Omental fat pad (tissue), 4 donors: Measurements from ENCODE around the gene SQSTM1. TPM values are rescaled to one million over a fixed set of nuclear protein-coding genes. Genes with fewer than 3 reads are reported as not detected.

Experiments
- ATAC-seq: fragments of 150-250 bp; one replicate; pipeline ENCODE4 v1.9.1; 2016; ENCODE audit warnings: mild to moderate bottlenecking, moderate library complexity; ENCODE audit not compliant: low FRiP score
- DNase-seq: peaks from one replicate; pipeline ENCODE4 v3.0.0-alpha.2; 2019; ENCODE audit warnings: low spot score
- total RNA-seq, 4 donors: library from RNA; depleted of rRNA; stranded (reverse); fragments of >200 nt; gene quantifications; one replicate each; pipeline ENCODE4 v1.1.0, GENCODE V29; 2016
- TF ChIP-seq, protein P1 (sequence below), 3 donors: fragments of 450-650 bp; IDR thresholded peaks; one replicate each; pipeline ENCODE4 v1.5.1; 2016 to 2017; ENCODE audit warnings: antibody characterized with exemption in 3 of 3, mild to moderate bottlenecking in 3 of 3, moderate library complexity in 2 of 3

Gene SQSTM1
- total RNA-seq, 4 donors from 2014 or later: 400 to 762 (median 566) TPM

DNA sequence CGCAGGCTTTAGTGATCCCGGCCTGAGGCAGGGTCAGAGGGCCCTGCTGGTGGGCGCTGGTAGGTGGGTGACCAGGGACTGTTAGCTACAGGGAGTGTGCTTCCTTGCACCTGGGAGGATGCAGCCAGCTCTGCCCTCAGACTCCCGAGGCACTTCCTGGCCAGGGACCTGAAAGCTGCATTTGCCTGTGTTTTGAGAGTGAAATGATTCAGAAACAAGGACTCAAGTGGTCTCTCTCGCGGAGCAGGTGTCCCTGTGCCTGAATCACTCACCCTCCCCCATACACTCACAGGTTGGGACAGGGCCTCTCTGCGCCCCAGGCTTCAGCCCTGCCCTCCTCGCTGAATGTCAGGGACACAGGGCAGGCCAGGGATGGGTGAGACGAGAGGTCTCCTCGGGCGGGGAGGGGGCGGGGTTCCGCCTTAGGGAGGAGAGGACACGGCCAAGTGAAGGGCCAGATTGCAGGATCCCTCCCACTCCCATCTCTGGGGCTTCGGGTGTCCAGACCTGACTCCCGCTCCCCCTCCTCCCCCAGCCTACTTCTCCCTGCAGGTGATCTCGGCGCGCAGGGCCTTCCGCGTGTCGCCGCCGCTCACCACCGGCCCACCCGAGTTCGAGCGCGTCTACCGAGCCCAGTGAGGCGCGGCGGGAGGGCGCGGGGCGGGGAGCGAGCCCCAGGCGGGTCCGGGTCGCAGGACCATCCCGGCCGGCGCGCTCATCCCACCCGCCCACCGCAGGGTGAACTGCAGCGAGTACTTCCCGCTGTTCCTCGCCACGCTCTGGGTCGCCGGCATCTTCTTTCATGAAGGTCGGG is 25.4 kb upstream of the SQSTM1 start:
- ATAC-seq: no peak
- TF ChIP-seq, protein P1, sequence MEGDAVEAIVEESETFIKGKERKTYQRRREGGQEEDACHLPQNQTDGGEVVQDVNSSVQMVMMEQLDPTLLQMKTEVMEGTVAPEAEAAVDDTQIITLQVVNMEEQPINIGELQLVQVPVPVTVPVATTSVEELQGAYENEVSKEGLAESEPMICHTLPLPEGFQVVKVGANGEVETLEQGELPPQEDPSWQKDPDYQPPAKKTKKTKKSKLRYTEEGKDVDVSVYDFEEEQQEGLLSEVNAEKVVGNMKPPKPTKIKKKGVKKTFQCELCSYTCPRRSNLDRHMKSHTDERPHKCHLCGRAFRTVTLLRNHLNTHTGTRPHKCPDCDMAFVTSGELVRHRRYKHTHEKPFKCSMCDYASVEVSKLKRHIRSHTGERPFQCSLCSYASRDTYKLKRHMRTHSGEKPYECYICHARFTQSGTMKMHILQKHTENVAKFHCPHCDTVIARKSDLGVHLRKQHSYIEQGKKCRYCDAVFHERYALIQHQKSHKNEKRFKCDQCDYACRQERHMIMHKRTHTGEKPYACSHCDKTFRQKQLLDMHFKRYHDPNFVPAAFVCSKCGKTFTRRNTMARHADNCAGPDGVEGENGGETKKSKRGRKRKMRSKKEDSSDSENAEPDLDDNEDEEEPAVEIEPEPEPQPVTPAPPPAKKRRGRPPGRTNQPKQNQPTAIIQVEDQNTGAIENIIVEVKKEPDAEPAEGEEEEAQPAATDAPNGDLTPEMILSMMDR (IDR thresholded peaks at IDR 0.05): no peak
- no peak for DNase-seq

DNA sequence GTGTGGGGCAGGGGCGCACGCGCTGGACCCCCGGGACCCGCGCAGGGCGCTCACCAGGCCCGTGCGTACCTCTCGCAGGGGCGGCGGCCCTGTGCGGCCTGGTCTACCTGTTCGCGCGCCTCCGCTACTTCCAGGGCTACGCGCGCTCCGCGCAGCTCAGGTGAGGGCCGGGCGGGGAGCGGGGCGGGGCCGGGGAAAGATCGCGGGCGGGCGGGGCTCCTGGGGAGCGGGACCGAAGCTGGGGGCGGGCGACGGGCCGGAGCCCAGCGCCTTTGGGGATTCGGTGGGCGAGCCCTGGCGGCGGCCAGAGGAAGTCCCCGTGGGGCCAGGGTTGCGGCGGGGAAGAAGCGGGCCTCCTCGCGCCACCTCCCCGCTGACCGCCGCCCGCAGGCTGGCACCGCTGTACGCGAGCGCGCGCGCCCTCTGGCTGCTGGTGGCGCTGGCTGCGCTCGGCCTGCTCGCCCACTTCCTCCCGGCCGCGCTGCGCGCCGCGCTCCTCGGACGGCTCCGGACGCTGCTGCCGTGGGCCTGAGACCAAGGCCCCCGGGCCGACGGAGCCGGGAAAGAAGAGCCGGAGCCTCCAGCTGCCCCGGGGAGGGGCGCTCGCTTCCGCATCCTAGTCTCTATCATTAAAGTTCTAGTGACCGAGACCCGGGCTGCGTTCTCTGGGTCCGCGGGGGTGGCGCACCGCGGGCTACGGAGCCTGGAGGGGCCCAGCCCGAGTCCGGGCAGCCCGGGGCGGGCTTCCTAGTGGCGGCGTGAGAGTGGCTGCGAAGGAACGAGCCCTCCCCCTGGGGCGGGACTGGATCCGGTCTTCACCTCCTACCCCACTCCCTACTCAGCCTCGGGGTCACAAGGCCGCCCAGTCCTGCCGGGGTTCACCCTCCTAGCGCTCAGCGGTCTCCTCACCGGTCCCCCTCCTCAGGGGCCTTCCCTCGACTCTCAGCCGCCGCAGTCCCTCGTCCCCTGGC is 24.6 kb upstream of the SQSTM1 start:
- TF ChIP-seq, protein P1 (IDR thresholded peaks at IDR 0.05): peak in 2 of 3 donors; percentile 18 to 72
- DNase-seq: no peak

DNA sequence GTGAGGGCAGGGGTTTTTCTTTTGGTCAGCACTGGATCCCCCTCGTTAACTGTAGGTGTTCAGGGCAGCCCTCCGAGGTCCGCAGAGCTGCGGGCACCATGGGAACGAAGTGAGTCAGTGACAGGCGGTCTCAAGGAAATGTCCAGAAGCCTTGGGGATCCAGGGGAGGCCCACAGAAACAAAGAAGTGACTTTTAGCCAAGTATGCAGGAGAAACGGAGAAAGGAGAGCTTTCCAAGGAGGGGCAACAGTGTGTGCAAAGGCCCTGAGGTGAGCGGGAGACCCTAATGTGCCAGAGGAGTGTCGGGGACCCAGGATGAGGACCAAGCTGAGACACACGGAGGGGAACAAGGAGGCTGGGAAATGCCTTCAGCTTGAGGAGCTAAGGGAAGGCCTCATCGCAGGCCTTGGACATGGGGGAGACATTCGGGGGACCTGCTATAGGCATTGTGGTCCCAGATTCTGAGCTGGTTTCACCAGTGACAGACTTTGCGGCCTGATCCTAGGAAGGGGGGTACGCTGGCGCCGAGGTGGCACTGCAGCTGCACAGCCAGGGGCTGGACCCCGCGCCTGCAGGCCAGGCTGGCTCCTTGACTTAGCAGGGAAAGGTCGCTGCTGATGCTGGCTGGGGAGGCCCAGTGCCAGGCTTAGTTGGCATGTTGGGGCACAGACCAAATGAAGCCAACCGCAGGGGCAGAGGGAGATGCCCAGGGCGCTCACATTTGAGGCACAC is 23.7 kb upstream of the SQSTM1 start:
- ATAC-seq: no peak
- no peak for DNase-seq
- TF ChIP-seq, protein P1 (IDR thresholded peaks at IDR 0.05): no peak

More for the DNA sequence above, 24.6 kb upstream of the SQSTM1 start:
- peak; percentile 81 for ATAC-seq

DNA sequence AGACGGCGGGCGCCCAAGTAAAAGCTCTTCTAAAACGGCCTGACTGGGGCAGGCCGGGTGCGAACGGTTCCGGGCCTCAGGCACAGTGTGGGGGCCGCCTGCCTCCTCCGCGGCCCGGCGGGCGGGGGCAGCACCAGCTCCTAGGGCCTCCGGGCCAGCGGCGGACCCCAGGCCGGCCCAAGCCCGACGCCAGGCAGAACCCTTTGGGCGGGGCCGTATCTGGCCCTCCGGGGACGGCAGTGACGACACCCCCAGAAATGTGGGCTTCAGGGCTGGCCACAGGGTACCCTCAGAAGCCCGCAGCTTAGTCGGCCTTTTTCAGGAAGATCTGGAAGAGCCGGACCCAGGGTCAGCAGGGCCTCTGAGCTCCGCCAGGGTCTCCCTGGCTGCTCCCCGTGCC is 23.0 kb upstream of the SQSTM1 start:
- ATAC-seq (no peak), DNase-seq (no peak)

DNA sequence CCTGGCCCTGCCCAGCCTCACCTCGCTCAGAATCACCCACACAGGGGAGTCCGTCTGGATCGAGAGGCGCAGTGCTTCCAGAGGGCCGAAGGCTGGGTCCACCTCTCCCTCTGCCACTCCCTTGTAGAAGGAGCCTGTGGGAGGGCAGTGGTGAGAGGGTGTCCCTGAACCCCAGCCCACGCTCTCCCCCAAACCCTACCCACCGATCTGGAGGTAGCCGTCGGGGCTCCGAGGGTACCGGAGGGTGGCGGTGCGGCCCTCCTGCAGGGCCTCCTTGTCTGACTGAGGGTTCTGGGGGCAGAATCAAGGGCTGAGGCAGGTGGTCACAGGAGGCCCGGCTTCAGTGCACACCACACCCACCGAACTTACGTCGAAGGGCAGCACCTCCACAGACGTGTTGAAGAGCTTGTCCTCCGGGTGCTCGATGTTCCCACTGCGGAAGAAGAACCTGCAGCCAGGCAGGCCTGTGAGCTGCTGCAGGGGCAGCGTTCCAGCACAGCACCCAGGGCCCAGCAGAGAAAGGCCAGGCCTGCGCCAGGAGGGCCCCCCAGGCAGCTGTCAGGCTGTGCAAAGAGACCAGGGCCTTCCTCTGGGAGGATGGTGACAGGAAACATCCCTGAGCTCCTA is 22.4 kb upstream of the SQSTM1 start:
- DNase-seq: no peak
- TF ChIP-seq, protein P1 (IDR thresholded peaks at IDR 0.05): no peak
- ATAC-seq: no peak

More for the DNA sequence above, 23.0 kb upstream of the SQSTM1 start:
- TF ChIP-seq, protein P1 (IDR thresholded peaks at IDR 0.05): no peak
